Measurements from ENCODE around the gene VSTM2B.

The VSTM2B gene

GRCh38 chr19:29610574-29611271 lies 84.9 kb downstream of the VSTM2B start:
- Histone ChIP-seq H3K9me3 (ENCODE audit: control insufficient read depth, low read length) (no peaks in the 10 kb centered on the region), H3K27me3 (replicated peaks; ENCODE audit: control insufficient read depth, insufficient read depth, low read length) (no peaks in the 10 kb centered on the region), H3K4me1 (ENCODE audit: control insufficient read depth, insufficient read depth, low read length) (peaks cover 6% of the 10 kb centered on the region), H3K9ac (ENCODE audit: low read length) (no peak overlapping the region), H3K4me3 (ENCODE audit: low read length) (no peak overlapping the region), H3K36me3 (ENCODE audit: control insufficient read depth, insufficient read depth, low read length, severe bottlenecking) (peaks cover 63% of the 10 kb centered on the region)
- DNase-seq (ENCODE audit: low read depth) = peak; percentile 94

GRCh38 chr19:29612121-29612520 lies 86.3 kb downstream of the VSTM2B start:
- Histone ChIP-seq H3K4me1 (ENCODE audit: control insufficient read depth, insufficient read depth, low read length) (no peaks in the 10 kb centered on the region), H3K9me3 (ENCODE audit: control insufficient read depth, low read length) (no peaks in the 10 kb centered on the region), H3K36me3 (ENCODE audit: control insufficient read depth, insufficient read depth, low read length, severe bottlenecking) (peaks cover 73% of the 10 kb centered on the region), H3K4me3 (ENCODE audit: low read length) (no peak overlapping the region), H3K27me3 (replicated peaks; ENCODE audit: control insufficient read depth, insufficient read depth, low read length) (no peaks in the 10 kb centered on the region), H3K9ac (ENCODE audit: low read length) (no peak overlapping the region)
- no peak for DNase-seq (ENCODE audit: low read depth)

GRCh38 chr19:29612801-29613595 lies 87.2 kb downstream of the VSTM2B start:
- H3K9me3 ChIP-seq (ENCODE audit: control insufficient read depth, low read length) = no peaks in the 10 kb centered on the region
- DNase-seq (ENCODE audit: low read depth) = no peak
- no peak overlapping the region for H3K9ac ChIP-seq (ENCODE audit: low read length)
- H3K4me3 ChIP-seq (ENCODE audit: low read length) = no peak overlapping the region
- H3K4me1 ChIP-seq (ENCODE audit: control insufficient read depth, insufficient read depth, low read length) = peaks cover 7% of the 10 kb centered on the region
- no peaks in the 10 kb centered on the region for H3K27me3 ChIP-seq (replicated peaks; ENCODE audit: control insufficient read depth, insufficient read depth, low read length)
- H3K36me3 ChIP-seq (ENCODE audit: control insufficient read depth, insufficient read depth, low read length, severe bottlenecking) = peaks cover 73% of the 10 kb centered on the region

DNA sequence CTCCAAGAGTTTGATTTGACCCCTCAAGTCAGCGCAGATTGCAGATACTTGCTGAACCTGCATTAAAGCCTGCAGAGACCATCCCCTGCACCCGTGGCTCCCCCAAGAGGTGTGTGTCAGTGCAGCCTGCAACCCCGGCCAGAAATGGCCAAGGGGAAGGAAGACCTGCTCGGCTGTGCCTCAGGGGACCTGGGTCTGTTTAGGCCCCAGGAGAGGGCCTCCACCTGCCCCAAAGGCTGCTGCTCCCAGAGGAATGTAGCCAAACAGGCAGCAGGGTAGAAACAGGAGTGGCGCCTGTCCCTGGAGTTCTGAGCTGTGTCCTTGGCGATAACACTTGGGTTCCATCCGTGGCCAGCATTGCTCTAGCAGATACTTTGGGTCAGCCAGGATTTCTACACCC lies 88.3 kb downstream of the VSTM2B start:
- Histone ChIP-seq H3K4me3 (ENCODE audit: low read length) (no peak overlapping the region), H3K27me3 (replicated peaks; ENCODE audit: control insufficient read depth, insufficient read depth, low read length) (no peaks in the 10 kb centered on the region), H3K36me3 (ENCODE audit: control insufficient read depth, insufficient read depth, low read length, severe bottlenecking) (peaks cover 66% of the 10 kb centered on the region), H3K9me3 (ENCODE audit: control insufficient read depth, low read length) (no peaks in the 10 kb centered on the region), H3K4me1 (ENCODE audit: control insufficient read depth, insufficient read depth, low read length) (peaks cover 8% of the 10 kb centered on the region), H3K9ac (ENCODE audit: low read length) (no peak overlapping the region)
- no peak for DNase-seq (ENCODE audit: low read depth)

Data from adipocyte (in vitro differentiated cells).